ENCODE results near the gene ABCA9.

ABCA9 gene

DNA sequence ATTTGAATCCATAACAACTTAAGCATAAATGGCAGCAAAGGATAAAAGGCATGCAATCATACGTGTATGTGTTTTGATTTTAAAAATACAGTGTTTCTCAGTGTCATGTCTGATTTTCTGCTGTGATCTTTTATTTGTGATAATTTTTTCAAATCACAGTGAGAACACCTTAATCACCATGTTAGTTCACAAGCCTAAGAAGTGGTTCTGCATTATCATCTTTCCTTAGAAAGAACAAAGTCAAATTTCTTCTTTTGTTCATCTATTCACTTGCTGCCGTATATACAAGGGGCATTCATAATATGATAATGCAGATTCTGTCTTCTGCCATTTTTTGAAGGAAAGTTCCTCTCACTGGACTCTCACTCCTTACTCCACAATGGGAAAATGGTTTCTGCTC is 33.3 kb upstream of the ABCA9 start:
- DNase-seq (ENCODE audit: low spot score) = no peak
- TF ChIP-seq, protein P1, sequence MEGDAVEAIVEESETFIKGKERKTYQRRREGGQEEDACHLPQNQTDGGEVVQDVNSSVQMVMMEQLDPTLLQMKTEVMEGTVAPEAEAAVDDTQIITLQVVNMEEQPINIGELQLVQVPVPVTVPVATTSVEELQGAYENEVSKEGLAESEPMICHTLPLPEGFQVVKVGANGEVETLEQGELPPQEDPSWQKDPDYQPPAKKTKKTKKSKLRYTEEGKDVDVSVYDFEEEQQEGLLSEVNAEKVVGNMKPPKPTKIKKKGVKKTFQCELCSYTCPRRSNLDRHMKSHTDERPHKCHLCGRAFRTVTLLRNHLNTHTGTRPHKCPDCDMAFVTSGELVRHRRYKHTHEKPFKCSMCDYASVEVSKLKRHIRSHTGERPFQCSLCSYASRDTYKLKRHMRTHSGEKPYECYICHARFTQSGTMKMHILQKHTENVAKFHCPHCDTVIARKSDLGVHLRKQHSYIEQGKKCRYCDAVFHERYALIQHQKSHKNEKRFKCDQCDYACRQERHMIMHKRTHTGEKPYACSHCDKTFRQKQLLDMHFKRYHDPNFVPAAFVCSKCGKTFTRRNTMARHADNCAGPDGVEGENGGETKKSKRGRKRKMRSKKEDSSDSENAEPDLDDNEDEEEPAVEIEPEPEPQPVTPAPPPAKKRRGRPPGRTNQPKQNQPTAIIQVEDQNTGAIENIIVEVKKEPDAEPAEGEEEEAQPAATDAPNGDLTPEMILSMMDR (IDR thresholded peaks at IDR 0.05; ENCODE audit: extremely low read depth, insufficient read depth, missing control alignments) = no peak
- in situ Hi-C loops (cut with MboI; ENCODE audit: low pct_unique_long_range_greater_than_20kb, low sequenced_read_pairs, unreplicated experiment) = no loop called here

DNA sequence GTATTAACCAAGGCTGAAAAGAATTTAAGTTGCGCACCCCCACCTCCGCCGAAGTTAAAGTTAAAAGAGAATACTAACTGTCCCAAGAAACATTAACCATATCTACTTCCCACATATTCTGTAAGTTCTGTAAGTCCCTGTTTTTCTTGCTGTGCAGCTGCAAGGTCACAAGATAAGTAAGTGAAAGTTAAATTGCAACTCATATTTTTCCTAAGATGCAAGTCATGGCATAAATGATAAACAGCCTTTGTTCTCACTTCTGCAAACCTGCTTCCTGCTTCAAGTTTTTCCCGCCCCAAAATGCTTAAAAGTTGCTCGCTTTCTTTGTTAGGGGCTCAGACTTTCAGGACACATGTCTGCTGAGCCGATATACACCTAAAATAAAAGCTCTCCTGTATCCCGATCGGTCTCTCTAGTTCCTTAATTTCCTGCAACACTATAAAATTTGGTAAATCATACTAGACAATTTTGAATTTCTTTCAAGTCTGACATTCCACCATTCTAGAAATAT is 32.6 kb upstream of the ABCA9 start:
- DNase-seq (ENCODE audit: low spot score) = no peak
- in situ Hi-C loops (cut with MboI; ENCODE audit: low pct_unique_long_range_greater_than_20kb, low sequenced_read_pairs, unreplicated experiment) = no loop called here
- TF ChIP-seq, protein P1 (IDR thresholded peaks at IDR 0.05; ENCODE audit: extremely low read depth, insufficient read depth, missing control alignments) = no peak

DNA sequence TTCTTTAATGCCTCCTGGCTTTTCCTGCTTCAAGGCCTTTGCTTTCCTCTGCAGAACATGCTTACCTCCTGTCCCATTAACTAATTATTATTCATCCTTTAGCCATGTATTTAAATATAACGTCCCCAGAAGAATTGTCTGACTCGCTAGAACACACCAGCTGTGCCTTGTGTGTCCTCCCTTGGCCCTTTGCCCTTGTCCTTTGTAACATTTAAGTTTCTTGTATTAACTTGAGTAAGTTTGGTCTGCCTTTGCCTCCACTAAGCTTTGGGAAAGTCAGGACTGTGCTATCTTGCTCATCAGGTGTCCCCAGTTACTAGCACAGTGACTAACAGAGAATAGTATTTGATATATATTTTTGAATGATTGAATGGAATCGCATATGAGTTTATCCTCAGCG is 29.6 kb upstream of the ABCA9 start:
- DNase-seq (ENCODE audit: low spot score) = no peak
- in situ Hi-C loops (cut with MboI; ENCODE audit: low pct_unique_long_range_greater_than_20kb, low sequenced_read_pairs, unreplicated experiment) = no loop called here

DNA sequence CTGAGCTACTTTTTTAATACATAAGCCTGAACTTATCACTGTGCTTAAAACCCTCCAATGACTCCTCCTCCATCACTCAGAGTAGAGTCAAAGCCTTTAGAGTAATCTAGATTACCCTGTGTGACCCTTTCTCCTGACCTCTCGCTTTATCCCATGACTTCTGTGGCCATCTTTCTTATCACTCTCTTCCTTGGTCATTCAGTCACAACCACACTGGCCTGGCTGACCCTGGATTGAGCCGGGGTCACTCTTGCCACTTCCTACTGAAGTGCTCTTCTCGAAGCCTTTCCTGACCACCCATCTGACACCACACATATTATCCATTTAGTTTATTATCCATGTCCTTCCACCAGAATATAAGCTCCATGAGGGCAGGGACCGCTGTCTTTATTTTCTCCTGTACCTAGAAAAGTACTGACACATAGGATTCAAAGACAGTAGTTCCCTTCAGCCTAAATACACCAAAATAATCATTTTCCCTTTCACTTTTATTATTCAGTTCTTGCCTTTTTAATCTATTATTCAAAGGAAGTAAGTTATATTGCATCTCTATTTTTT is 28.0 kb upstream of the ABCA9 start:
- no peak for DNase-seq (ENCODE audit: low spot score)
- TF ChIP-seq, protein P1 (IDR thresholded peaks at IDR 0.05; ENCODE audit: extremely low read depth, insufficient read depth, missing control alignments) = no peak
- in situ Hi-C loops (cut with MboI; ENCODE audit: low pct_unique_long_range_greater_than_20kb, low sequenced_read_pairs, unreplicated experiment) = no loop called here

More for the DNA sequence above, 29.6 kb upstream of the ABCA9 start:
- TF ChIP-seq, protein P1 (IDR thresholded peaks at IDR 0.05; ENCODE audit: extremely low read depth, insufficient read depth, missing control alignments) = no peak

DNA sequence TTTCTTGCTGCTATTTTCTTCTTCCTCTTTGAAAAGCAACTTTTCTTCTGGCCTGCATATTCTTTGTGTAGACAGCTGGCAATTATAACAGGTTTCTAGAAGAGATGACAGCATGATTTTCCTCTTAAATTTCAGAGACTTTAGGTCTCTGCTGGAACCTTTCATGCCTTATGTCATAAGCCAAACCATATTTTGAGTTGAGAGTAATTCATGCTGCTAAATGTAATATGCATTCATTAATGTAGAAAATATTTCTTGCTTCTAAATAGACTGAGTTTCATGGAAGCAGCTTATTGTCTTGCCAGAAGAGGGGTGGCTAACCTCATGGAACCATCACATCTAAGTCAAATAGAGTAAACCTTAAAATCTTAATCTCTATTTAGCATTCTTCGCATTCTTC is 25.9 kb upstream of the ABCA9 start:
- in situ Hi-C loops (cut with MboI; ENCODE audit: low pct_unique_long_range_greater_than_20kb, low sequenced_read_pairs, unreplicated experiment) = no loop called here
- TF ChIP-seq, protein P1 (IDR thresholded peaks at IDR 0.05; ENCODE audit: extremely low read depth, insufficient read depth, missing control alignments) = no peak
- DNase-seq (ENCODE audit: low spot score) = no peak

DNA sequence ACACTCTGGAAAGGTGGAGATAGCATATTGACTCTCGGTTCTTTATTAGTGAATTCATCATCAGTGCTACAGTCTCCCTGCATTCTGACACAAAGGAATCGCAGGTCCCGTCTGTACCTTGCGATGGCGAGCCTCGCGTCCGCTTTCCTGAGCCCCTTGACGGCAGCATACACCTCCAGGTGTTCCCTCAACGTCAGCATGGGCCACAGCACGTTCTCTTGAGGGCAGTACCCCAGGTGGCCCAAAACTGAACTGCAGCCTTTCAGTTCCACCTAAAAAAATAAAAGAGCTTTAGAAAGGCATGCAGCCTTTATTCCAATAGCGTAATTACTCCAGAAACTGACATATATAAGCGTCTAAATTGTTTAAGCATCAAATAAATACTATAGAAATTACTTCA is 24.2 kb upstream of the ABCA9 start:
- TF ChIP-seq, protein P1 (IDR thresholded peaks at IDR 0.05; ENCODE audit: extremely low read depth, insufficient read depth, missing control alignments) = no peak
- DNase-seq (ENCODE audit: low spot score) = no peak
- in situ Hi-C loops (cut with MboI; ENCODE audit: low pct_unique_long_range_greater_than_20kb, low sequenced_read_pairs, unreplicated experiment) = no loop called here

All from GM13977 (cell line).